Caco-2 (cell line): ENCODE results near the gene JUP. TPM values are rescaled to one million over a fixed set of nuclear protein-coding genes. Genes with fewer than 3 reads are reported as not detected.

Source experiments
- BruUV-seq: library from RNA; stranded (reverse); fragments of 400-500 nt; replicated peaks from 2 replicates; lab custom pipeline; 2021; lab: Mats Ljungman, UMichigan
- CTCF ChIA-PET: fragments of 300-600 bp; sonication (Branson Sonifier 250); formaldehyde crosslinking; loops from one replicate; lab custom pipeline; 2022; ENCODE audit warnings: antibody characterized with exemption; lab: Charles Lee
- POLR2A ChIA-PET: fragments of 300-600 bp; sonication (Branson Sonifier 250); formaldehyde crosslinking; loops from one replicate; lab custom pipeline; 2022; ENCODE audit warnings: antibody characterized with exemption; lab: Charles Lee
- DNase-seq, 2 experiments: peaks; one replicate each; pipeline versions ENCODE4 v3.0.0 to v3.0.0-alpha.2; 2020 to 2022
- H3K27me3 ChIP-seq: replicated peaks from 2 replicates; pipeline ENCODE4 v1.6.0; 2011; ENCODE audit warnings: low read length; ENCODE audit not compliant: control insufficient read depth, insufficient read depth
- H3K36me3 ChIP-seq: 2 replicates; pipeline ENCODE4 v1.5.1; 2011; ENCODE audit warnings: low read length; ENCODE audit not compliant: control insufficient read depth, insufficient read depth
- H3K4me1 ChIP-seq: fragments of 250-450 bp; sonication (Bioruptor Pico); 2 replicates; pipeline ENCODE4 v1.5.1; 2020; ENCODE audit warnings: mild to moderate bottlenecking
- H3K4me3 ChIP-seq: 2 replicates; pipeline ENCODE4 v1.5.1; 2011; ENCODE audit warnings: low read depth, mild to moderate bottlenecking, control low read depth, low read length
- H3K9me3 ChIP-seq: fragments of 250-450 bp; sonication (Bioruptor Pico); 2 replicates; pipeline ENCODE4 v1.5.1; 2020; ENCODE audit warnings: mild to moderate bottlenecking, moderate library complexity
- H3K27ac Mint-ChIP-seq: one replicate; pipeline ENCODE4 v1.8.0; 2022; ENCODE audit warnings: mixed read lengths; ENCODE audit not compliant: unreplicated experiment
- H3K27me3 Mint-ChIP-seq: one replicate; pipeline ENCODE4 v1.8.0; 2022; ENCODE audit warnings: mixed read lengths; ENCODE audit not compliant: insufficient read depth, unreplicated experiment
- H3K36me3 Mint-ChIP-seq: one replicate; pipeline ENCODE4 v1.8.0; 2022; ENCODE audit warnings: mild to moderate bottlenecking, mixed read lengths; ENCODE audit not compliant: insufficient read depth, unreplicated experiment
- H3K4me1 Mint-ChIP-seq: one replicate; pipeline ENCODE4 v1.8.0; 2022; ENCODE audit warnings: low read depth, mixed read lengths; ENCODE audit not compliant: unreplicated experiment
- H3K4me3 Mint-ChIP-seq: one replicate; pipeline ENCODE4 v1.8.0; 2022; ENCODE audit warnings: mild to moderate bottlenecking, moderate library complexity, mixed read lengths; ENCODE audit not compliant: unreplicated experiment
- H3K9me3 Mint-ChIP-seq: one replicate; pipeline ENCODE4 v1.8.0; 2022; ENCODE audit warnings: mixed read lengths; ENCODE audit not compliant: unreplicated experiment
- intact Hi-C: fragments of 100-400 bp; cut with micrococcal nuclease; formaldehyde crosslinking; loops from one replicate; pipeline ENCODE4 v1.10.0; 2022; ENCODE audit not compliant: unreplicated experiment
- total RNA-seq: library from RNA; stranded (reverse); gene quantifications from 2 replicates; pipeline ENCODE4 v1.2.3, GENCODE V29; 2022
- TF ChIP-seq, protein P1 (sequence below), 2 experiments: fragments of 200-600 bp in 1 of 2; IDR thresholded peaks; 1 replicate in 1 of 2; 2 replicates in 1 of 2; pipeline versions ENCODE4 v1.5.1 to v1.8.0; 2011 to 2022; ENCODE audit warnings: antibody characterized with exemption in 1 of 2, control low read depth in 1 of 2, inconsistent platforms in 1 of 2, low read depth in 1 of 2, low read length in 1 of 2, mild to moderate bottlenecking in 1 of 2, moderate library complexity in 1 of 2; ENCODE audit not compliant: insufficient read depth in 1 of 2, severe bottlenecking in 1 of 2, unreplicated experiment in 1 of 2

JUP gene
- total RNA-seq, 1 experiment from 2014 or later = 419 TPM

DNA sequence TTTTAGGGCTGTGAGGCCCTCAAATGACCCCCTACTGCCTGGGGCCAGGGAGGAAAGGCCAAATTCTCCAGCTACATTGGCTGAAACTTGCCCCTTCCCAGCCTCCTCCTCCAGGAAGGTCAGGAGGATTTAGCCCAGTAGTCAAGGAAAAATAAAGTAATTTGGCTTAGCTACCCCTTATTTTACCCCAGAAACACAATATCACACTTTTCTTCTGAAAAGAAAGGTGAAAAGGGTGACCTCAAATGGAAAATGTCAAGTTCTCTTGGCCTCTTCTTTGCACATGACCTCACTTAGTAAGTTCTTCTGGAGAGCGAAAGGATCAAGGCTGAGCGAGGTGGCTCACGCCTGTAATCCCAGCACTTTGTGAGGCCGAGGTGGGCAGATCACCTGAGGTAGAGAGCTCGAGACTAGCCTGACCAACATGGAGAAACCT lies 8.0 kb upstream of the JUP start:
- Histone ChIP-seq H3K36me3 (no peaks in the 10 kb centered on the region), H3K9me3 (no peaks in the 10 kb centered on the region), H3K4me1 (peaks cover 62% of the 10 kb centered on the region), H3K27me3 (no peaks in the 10 kb centered on the region), H3K4me3 (no peak overlapping the region)
- peaks cover 44% of the 10 kb centered on the region for H3K36me3 Mint-ChIP-seq
- H3K9me3 Mint-ChIP-seq = no peaks in the 10 kb centered on the region
- ChIA-PET CTCF (interaction anchor here (0.5 to 4.4 kb wide), 5 partner anchors 9 to 71 kb away, joined by 3 to 45 read pairs (median 5); partner anchors contain the start of genes JUP, KLHL11 and P3H4), POLR2A (interaction anchor here (0.5 to 2.5 kb wide), 6 partner anchors 9 to 208 kb away, joined by 3 to 44 read pairs (median 3); partner anchors contain the start of gene JUP)
- no peak for DNase-seq
- TF ChIP-seq, protein P1, sequence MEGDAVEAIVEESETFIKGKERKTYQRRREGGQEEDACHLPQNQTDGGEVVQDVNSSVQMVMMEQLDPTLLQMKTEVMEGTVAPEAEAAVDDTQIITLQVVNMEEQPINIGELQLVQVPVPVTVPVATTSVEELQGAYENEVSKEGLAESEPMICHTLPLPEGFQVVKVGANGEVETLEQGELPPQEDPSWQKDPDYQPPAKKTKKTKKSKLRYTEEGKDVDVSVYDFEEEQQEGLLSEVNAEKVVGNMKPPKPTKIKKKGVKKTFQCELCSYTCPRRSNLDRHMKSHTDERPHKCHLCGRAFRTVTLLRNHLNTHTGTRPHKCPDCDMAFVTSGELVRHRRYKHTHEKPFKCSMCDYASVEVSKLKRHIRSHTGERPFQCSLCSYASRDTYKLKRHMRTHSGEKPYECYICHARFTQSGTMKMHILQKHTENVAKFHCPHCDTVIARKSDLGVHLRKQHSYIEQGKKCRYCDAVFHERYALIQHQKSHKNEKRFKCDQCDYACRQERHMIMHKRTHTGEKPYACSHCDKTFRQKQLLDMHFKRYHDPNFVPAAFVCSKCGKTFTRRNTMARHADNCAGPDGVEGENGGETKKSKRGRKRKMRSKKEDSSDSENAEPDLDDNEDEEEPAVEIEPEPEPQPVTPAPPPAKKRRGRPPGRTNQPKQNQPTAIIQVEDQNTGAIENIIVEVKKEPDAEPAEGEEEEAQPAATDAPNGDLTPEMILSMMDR (IDR thresholded peaks at IDR 0.05; ENCODE audit: insufficient read depth in 1 of 2, low read depth in 1 of 2, low read length in 1 of 2, severe bottlenecking in 1 of 2, unreplicated experiment in 1 of 2) = no peak
- H3K4me3 Mint-ChIP-seq = peak overlapping the region; percentile 67
- no TSS peak for BruUV-seq
- intact Hi-C loops = loop anchor here (1.0 kb wide), 1 partner anchor 8 kb away; the partner anchor contains the start of gene JUP
- H3K27me3 Mint-ChIP-seq = no peaks in the 10 kb centered on the region
- peak overlapping the region; percentile 83 for H3K27ac Mint-ChIP-seq
- H3K4me1 Mint-ChIP-seq = peaks cover 53% of the 10 kb centered on the region

DNA sequence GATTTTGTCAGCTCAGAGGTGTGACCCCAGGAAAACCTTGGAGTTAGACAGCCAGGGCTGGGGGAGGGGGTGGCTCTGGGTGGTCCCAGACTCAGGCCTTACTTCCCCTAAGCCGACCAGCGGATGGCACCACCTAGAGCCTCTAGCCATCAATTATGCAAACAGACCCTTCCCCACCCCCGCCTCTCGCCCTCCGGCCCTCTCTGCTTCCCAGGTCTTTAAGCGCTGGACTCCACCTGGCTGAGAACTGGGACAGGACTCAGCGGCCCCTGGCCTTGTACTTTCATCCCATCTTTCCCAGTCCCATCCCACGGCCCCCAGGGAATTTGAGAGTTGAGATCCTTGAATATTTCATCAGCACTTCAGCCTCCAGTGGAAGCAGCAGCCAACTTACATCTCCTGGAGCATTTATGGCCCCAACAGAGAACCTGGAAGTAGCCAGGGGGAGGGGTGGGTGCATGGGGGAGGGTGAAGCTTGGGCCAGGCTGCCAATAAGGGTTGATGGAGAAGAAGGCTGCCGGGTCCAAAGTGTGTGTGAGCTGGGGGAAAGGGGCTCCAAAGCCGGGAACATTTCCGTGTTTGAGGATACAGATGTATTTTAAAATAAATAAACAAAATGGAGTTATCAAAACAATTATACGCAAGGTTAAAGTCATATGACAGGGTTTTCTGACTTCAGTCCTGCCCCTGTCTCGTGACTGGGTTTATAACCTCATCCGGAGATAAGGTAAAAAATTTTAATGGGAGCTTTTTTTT lies 7.5 kb upstream of the JUP start:
- no peaks in the 10 kb centered on the region for H3K9me3 ChIP-seq
- H3K4me3 Mint-ChIP-seq = peak overlapping the region; percentile 67
- ChIA-PET CTCF (interaction anchor here (0.5 to 4.4 kb wide), 5 partner anchors 7 to 71 kb away, joined by 3 to 45 read pairs (median 7); partner anchors contain the start of genes JUP, KLHL11 and P3H4), POLR2A (interaction anchor here (0.5 to 2.5 kb wide), 9 partner anchors 8 to 209 kb away, joined by 3 to 44 read pairs (median 4); partner anchors contain the start of genes EIF1, JUP and P3H4)
- H3K27ac Mint-ChIP-seq = peak overlapping the region; percentile 83
- peaks cover 52% of the 10 kb centered on the region for H3K4me1 Mint-ChIP-seq
- no peaks in the 10 kb centered on the region for H3K9me3 Mint-ChIP-seq
- DNase-seq = peak; percentile 80 to 87
- intact Hi-C loops = loop anchor here (1.0 kb wide), 2 partner anchors 7 to 8 kb away; partner anchors contain the start of gene JUP
- TSS peak; percentile 78 for BruUV-seq
- H3K36me3 ChIP-seq = no peaks in the 10 kb centered on the region
- peaks cover 41% of the 10 kb centered on the region for H3K36me3 Mint-ChIP-seq
- H3K4me1 ChIP-seq = peaks cover 58% of the 10 kb centered on the region
- peak overlapping the region; percentile 34 for H3K4me3 ChIP-seq
- H3K27me3 ChIP-seq = no peaks in the 10 kb centered on the region
- H3K27me3 Mint-ChIP-seq = no peaks in the 10 kb centered on the region
- TF ChIP-seq, protein P1 (IDR thresholded peaks at IDR 0.05; ENCODE audit: insufficient read depth in 1 of 2, low read depth in 1 of 2, low read length in 1 of 2, severe bottlenecking in 1 of 2, unreplicated experiment in 1 of 2) = no peak
